Measurements from ENCODE around the gene FCRL1. TPM values are rescaled to one million over a fixed set of nuclear protein-coding genes. Genes with fewer than 3 reads are reported as not detected.

The FCRL1 gene
- total RNA-seq, result 0.23 TPM

DNA sequence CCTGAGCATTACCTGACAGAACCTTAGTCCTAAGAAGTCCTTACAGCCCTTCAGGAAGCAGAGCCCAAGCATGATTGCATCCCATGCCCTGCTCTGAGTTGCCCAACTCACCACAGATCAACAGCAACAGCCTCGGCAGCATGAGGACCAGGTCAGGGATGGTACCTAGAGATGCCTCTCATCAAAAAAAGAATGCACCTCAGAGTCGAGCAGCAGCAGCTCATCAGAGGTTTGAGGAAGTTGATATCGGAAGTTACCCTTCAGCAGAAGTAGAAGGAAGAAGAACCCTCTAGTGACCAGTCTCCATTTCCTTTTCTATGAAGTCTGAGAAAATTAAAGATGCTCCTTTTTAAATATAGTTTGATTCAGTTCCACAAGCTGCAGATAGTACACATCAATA lies at the start of gene FCRL1:
Gene FCRL1, minus strand, starts transcription at position 225 of the 400 bp plus-strand sequence. Its CDS starts 83 bp downstream, at position 142.

DNA sequence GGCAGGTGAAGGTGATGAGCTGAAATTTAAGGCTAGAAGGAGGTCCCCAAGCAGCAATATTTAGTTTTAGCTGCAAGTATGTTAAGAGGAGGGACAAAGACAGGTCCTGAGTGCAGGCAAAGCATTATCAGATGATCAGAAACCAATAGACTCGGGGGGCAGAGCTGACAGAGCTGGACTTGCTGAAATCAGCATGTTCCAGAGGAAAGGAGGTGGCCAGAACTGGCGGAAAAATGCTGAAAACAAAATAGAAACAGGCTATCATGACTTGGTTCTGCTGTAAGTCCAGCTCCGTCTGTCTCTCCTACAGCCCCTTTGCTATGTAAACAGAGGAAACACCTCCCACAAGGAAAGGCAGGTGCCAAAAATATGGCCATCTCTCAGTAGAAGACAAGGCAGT lies 21.8 kb upstream of the FCRL1 start, which contains the start of gene CD5L:
Gene CD5L, minus strand, starts transcription at position 101 of the 400 bp plus-strand sequence. CDS start 107 bp downstream, outside the sequence.

DNA sequence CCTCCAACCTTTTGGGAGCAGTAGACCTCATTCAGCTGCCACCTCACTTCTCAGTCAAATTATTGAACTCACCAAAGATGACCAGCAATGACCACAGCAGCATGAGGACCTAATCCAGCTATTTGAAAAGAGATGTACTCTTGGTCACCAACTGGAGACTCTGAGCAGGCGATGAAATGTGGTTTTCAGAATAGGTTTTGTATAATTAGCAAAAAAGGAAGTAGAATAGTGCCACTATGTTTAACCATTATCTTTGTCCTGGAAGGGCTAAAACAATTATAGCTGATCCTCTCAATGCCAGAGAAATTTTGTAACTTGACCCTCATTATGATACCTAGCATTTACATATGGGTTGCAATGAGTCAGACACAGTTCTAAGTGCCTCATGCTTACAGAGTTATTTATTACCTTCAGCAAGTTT lies 42.9 kb downstream of the FCRL1 start, which contains the start of gene FCRL2:
Gene FCRL2, minus strand, starts transcription at position 162 of the 421 bp plus-strand sequence. Its CDS starts 59 bp downstream, at position 103.

Small RNAs within 50 kb of the gene (small RNA-seq; reads per million reads assigned to genes)
- not detected for gene MRPS21P2

Other genes with a start within 250 kb of the FCRL1 start
- gene FCRL4, start 222.0 kb downstream of the FCRL1 start, total RNA-seq, result not detected
- gene FCRL3, start 119.4 kb downstream of the FCRL1 start, total RNA-seq, result not detected
- not detected for gene FCRL2, start 43.0 kb downstream of the FCRL1 start, total RNA-seq
- 0.69 TPM for gene CD5L, start 21.7 kb upstream of the FCRL1 start, total RNA-seq
- 21.2 TPM for gene KIRREL1, start 173.5 kb upstream of the FCRL1 start, total RNA-seq